ENCODE data around the gene XCL2. TPM values are rescaled to one million over a fixed set of nuclear protein-coding genes. Genes with fewer than 3 reads are reported as not detected.
"Not testable (repeated sequence)": the region's sequence is repeated elsewhere in the genome, so short reads cannot be mapped to it uniquely, and the experiment has no call there.

Gene XCL2
- polyA plus RNA-seq (ENCODE audit: insufficient read length in 3 of 3) = under 1 TPM in 1 of 3 donors, not detected in 2; 0.31 TPM
- long read RNA-seq, donor 1 = 0 reads
- long read RNA-seq, donor 2 = 0 reads
- long read RNA-seq, donor 3 = 0 reads
- long read RNA-seq, donor 4, partial matches to known transcripts = 0 of 2 reads
- long read RNA-seq, donor 4, other reads (novel, unspliced or antisense) = 0 of 2 reads
- long read RNA-seq, donor 5 = 0 reads
- long read RNA-seq, donor 6 = 0 reads
- long read RNA-seq, donor 7 = 0 reads
- long read RNA-seq, donor 8 = 0 reads
- long read RNA-seq, donor 9, partial matches to known transcripts = 0 of 1 reads
- long read RNA-seq, donor 9, other reads (novel, unspliced or antisense) = 0 of 1 reads
- long read RNA-seq, donor 10 = 0 reads
- long read RNA-seq, donor 11 = 0 reads
- long read RNA-seq, donor 12 = 0 reads
- long read RNA-seq, donor 13 = 0 reads
- long read RNA-seq, donor 14 = 0 reads
- long read RNA-seq, donor 15, partial matches to known transcripts = 0 of 2 reads
- long read RNA-seq, donor 15, other reads (novel, unspliced or antisense) = 0 of 2 reads
- long read RNA-seq, donor 16 = 0 reads

GRCh38 chr1:168543840-168544498 lies at the start of gene XCL2:
XCL2 (minus strand) TSS chr1:168543997; CDS start chr1:168543964, 33 bp downstream.
- not testable (repeated sequence) for DNase-seq

- no peak for DNase-seq
Observed at GRCh38 chr1:168591641-168592250, 47.9 kb upstream of the XCL2 start.

- no peak for DNase-seq
Observed at GRCh38 chr1:168591066-168591465, 47.3 kb upstream of the XCL2 start.

- DNase-seq = no peak
Observed at GRCh38 chr1:168589167-168589566, 45.4 kb upstream of the XCL2 start.

- DNase-seq = no peak
Observed at GRCh38 chr1:168585937-168586336, 42.1 kb upstream of the XCL2 start.

GRCh38 chr1:168585191-168585590 lies 41.4 kb upstream of the XCL2 start:
- DNase-seq = no peak

- no peak for DNase-seq
Observed at GRCh38 chr1:168583571-168583970, 39.8 kb upstream of the XCL2 start.

GRCh38 chr1:168582688-168583336 lies 39.0 kb upstream of the XCL2 start:
- no peak for DNase-seq

- no peak for DNase-seq
Observed at GRCh38 chr1:168581817-168582572, 38.2 kb upstream of the XCL2 start.

- not testable (repeated sequence) for DNase-seq
Observed at GRCh38 chr1:168580991-168581390, 37.2 kb upstream of the XCL2 start.

- DNase-seq = not testable (repeated sequence)
Observed at GRCh38 chr1:168580290-168580689, 36.5 kb upstream of the XCL2 start.

- not testable (repeated sequence) for DNase-seq
Observed at GRCh38 chr1:168578531-168579185, 34.9 kb upstream of the XCL2 start.

- not testable (repeated sequence) for DNase-seq
Observed at GRCh38 chr1:168576245-168576688, 32.5 kb upstream of the XCL2 start, which contains the start of gene XCL1. XCL1 (plus strand) TSS chr1:168576605; CDS start chr1:168576638, 33 bp downstream.

- not testable (repeated sequence) for DNase-seq
Observed at GRCh38 chr1:168574234-168574633, 30.4 kb upstream of the XCL2 start.

GRCh38 chr1:168572633-168573032 lies 28.8 kb upstream of the XCL2 start:
- no peak for DNase-seq

GRCh38 chr1:168570652-168571051 lies 26.9 kb upstream of the XCL2 start:
- DNase-seq = no peak

- DNase-seq = no peak
Observed at GRCh38 chr1:168568346-168568745, 24.5 kb upstream of the XCL2 start.

GRCh38 chr1:168567568-168567967 lies 23.8 kb upstream of the XCL2 start:
- no peak for DNase-seq

- no peak for DNase-seq
Observed at GRCh38 chr1:168567007-168567406, 23.2 kb upstream of the XCL2 start.

GRCh38 chr1:168565825-168566224 lies 22.0 kb upstream of the XCL2 start:
- no peak for DNase-seq
